Astrocyte of the spinal cord (primary cell): ENCODE data around the gene CEBPE.

Experiments used
- DNase-seq: peaks from one replicate; pipeline ENCODE4 v3.0.0; 2011; ENCODE audit warnings: low read depth, low spot score
- H3K4me3 ChIP-seq: 2 replicates; pipeline ENCODE4 v1.5.1; 2011; ENCODE audit warnings: low read depth, mild to moderate bottlenecking, low read length, moderate library complexity
- CTCF ChIP-seq: IDR thresholded peaks from 2 replicates; pipeline ENCODE4 v1.5.1; 2012; ENCODE audit warnings: low read depth, mild to moderate bottlenecking, low read length, inconsistent platforms
- in situ Hi-C: cut with HindIII; loops from 2 replicates; pipeline ENCODE4 v1.10.0; 2017; ENCODE audit warnings: low sequenced_read_pairs

Gene CEBPE

GRCh38 chr14:23153851-23154796 lies 35.1 kb upstream of the CEBPE start:
- no peak for DNase-seq
- in situ Hi-C loops: no loop called here
- H3K4me3 ChIP-seq: no peak overlapping the region
- TF ChIP-seq CTCF: no peak

- TF ChIP-seq CTCF: no peak
- in situ Hi-C loops: no loop called here
Measured at GRCh38 chr14:23151342-23151741, 32.3 kb upstream of the CEBPE start.

DNA sequence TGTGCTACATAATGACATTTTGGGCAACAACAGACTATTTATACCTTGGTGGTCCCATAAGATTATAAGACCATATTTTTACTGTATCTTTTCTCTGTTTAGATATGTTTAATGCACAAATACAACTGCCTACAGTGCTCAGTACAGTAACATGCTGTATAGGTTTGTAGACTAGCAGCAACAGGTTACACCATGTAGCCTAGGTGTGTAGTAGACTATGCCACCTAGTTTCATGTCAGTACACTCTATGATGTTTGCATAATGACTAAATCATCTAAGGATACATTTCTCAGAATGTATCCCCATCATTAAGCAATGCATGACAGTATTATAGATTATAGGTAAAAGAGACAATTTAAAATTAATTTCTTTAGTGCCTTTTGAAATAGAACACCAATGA lies 30.7 kb upstream of the CEBPE start:
- no peak for DNase-seq
- H3K4me3 ChIP-seq: no peak overlapping the region
- in situ Hi-C loops: no loop called here
- no peak for TF ChIP-seq CTCF

More at GRCh38 chr14:23151342-23151741, 32.3 kb upstream of the CEBPE start:
- no peak overlapping the region for H3K4me3 ChIP-seq
- DNase-seq: no peak

DNA sequence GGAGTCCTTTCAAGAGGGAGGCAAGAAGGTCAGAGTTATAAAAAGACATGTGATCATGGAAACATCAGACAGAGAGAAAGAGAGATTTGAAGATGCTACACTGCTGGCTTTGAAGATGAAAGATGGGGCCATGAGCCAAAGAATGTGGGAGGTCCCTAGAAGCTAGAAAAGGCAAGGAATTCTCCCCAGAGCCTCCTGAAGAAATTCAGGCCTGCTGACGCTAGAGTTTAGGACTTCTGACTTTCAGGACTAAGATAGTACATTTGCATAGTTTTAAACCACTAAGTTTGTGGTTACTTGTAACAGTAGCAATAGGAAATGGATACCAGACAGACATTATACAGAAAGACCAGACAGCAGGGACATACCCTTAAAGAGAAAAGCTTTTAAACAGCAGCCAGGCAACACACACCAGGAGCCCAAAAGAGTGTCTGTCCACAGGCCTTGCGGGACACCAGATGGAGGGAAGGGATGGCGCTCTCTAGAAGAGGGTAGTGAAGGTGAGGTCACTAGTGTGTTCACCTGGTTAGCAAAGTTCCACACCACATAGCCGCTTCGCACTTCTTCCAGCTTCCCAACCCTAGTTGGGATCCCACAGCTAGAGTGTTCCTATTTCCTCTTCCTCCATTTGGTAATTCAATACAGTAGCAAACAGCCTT lies 29.7 kb upstream of the CEBPE start:
- TF ChIP-seq CTCF: no peak
- in situ Hi-C loops: no loop called here
- no peak for DNase-seq
- H3K4me3 ChIP-seq: no peak overlapping the region

DNA sequence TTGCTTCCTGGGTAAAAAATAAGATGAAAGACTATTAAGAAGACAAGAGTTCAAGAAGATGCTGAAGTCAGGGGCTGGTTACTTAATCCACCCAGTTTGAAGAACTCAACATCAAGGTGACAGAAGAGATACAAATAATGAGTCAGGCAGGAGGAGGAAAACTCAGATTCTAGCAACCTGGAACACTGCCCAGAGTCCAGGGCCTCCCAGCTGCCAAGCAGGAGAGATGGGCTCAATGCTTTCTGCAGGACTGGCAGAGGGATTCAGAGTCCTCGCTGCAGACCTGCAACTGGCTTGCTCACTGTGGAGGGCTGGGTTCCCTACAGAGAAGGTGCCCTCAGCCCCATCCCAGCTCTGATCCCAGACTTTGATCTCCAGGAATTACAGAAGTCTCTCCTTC lies 28.6 kb upstream of the CEBPE start:
- in situ Hi-C loops: no loop called here
- no peak for TF ChIP-seq CTCF
- DNase-seq: peak; percentile 31
- no peak overlapping the region for H3K4me3 ChIP-seq

DNA sequence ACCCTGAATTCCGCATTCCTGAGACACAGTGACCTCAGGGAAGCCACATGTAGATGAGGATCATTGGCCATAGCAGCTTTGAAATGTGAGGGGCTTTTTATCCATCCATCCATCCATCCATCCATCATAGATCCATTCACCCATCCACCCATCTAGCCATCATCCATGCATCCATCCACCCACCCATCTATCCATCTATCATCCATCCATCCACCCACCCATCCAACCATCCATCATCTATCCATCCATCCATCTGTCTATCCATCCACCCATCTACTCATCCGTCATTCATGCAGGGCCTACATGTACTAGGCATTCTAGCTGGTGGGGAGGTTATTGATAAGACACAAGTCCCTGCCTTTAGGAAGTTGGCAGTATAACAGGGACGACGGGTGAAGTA lies 27.9 kb upstream of the CEBPE start:
- TF ChIP-seq CTCF: no peak
- in situ Hi-C loops: no loop called here
- no peak overlapping the region for H3K4me3 ChIP-seq
- no peak for DNase-seq
